ENCODE data around the gene COL15A1.
A peak's percentile ranks its signal among the peaks of the same experiment; 100 is the strongest.

COL15A1 gene

GRCh38 chr9:98922721-98923435 lies 20.8 kb upstream of the COL15A1 start:
- H3K4me1 ChIP-seq (ENCODE audit: low read length) = peaks cover 8% of the 10 kb centered on the region
- no peaks in the 10 kb centered on the region for H4K20me1 ChIP-seq (ENCODE audit: insufficient read depth, low read length)
- TF ChIP-seq CTCF (IDR thresholded peaks at IDR 0.05; ENCODE audit: low read depth, low read length) (no peak), EZH2phosphoT487 (IDR thresholded peaks at IDR 0.05; ENCODE audit: low read depth) (no peak)
- H3K4me3 ChIP-seq (ENCODE audit: low read length) = peak overlapping the region; percentile 39; the same call in 1 of the 2 replicates
- H3K27me3 ChIP-seq (ENCODE audit: low read depth, low read length) = peaks cover 19% of the 10 kb centered on the region; the same call in 1 of the 2 replicates
- H3K79me2 ChIP-seq (ENCODE audit: low read length) = no peaks in the 10 kb centered on the region
- peak overlapping the region; percentile 65 for H3K4me2 ChIP-seq (ENCODE audit: low read length)
- H2AFZ ChIP-seq (ENCODE audit: low read depth, low read length) = no peak overlapping the region
- no peak overlapping the region for H3K9ac ChIP-seq (ENCODE audit: low read length)
- H3K9me3 ChIP-seq (ENCODE audit: insufficient read depth, low read length) = no peaks in the 10 kb centered on the region
- no peak overlapping the region for H3K27ac ChIP-seq (ENCODE audit: low read length)
- H3K36me3 ChIP-seq (replicated peaks; ENCODE audit: low read depth, low read length) = no peaks in the 10 kb centered on the region

DNA sequence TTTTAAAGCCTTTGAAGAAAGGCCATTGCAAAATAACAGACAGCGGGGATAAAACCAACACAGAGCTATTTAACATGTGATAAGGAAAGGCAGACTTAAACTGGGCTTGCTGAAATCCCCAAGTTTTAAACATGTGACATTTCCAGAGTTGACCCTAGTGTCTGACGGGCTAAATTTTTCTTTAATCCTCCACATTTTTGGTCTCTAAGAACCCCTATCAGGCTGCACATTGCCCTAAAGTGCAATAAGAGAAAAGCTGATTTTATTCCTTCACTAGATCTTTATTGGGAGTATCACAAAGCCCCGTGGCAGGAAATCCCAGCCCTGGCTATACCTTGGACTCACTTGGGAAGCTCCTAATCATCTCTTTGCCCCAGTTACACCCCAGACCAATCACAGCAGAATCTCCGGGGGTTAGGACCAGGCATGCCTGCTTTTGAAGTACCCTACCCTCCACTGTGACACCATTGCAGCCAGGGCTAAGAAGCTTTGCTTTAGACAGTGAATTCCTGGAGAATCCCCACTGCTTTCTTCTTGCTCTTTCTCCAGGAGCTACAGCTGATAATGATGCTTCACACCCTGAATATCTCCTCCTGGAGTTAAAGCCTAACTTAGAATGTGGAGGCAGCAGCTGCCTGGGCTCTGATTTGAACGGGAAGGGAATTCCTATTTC lies 20.1 kb upstream of the COL15A1 start:
- no peak overlapping the region for H3K27ac ChIP-seq (ENCODE audit: low read length)
- TF ChIP-seq CTCF (IDR thresholded peaks at IDR 0.05; ENCODE audit: low read depth, low read length) (no peak), EZH2phosphoT487 (IDR thresholded peaks at IDR 0.05; ENCODE audit: low read depth) (no peak)

GRCh38 chr9:98924946-98925820 lies 18.5 kb upstream of the COL15A1 start:
- no peak for TF ChIP-seq EZH2phosphoT487 (IDR thresholded peaks at IDR 0.05; ENCODE audit: low read depth)
- no peak for TF ChIP-seq CTCF (IDR thresholded peaks at IDR 0.05; ENCODE audit: low read depth, low read length)
- H3K27me3 ChIP-seq (ENCODE audit: low read depth, low read length) = peaks cover 28% of the 10 kb centered on the region
- H3K36me3 ChIP-seq (replicated peaks; ENCODE audit: low read depth, low read length) = no peaks in the 10 kb centered on the region
- no peaks in the 10 kb centered on the region for H3K9me3 ChIP-seq (ENCODE audit: insufficient read depth, low read length)
- no peak overlapping the region for H3K4me2 ChIP-seq (ENCODE audit: low read length)
- no peaks in the 10 kb centered on the region for H4K20me1 ChIP-seq (ENCODE audit: insufficient read depth, low read length)
- H2AFZ ChIP-seq (ENCODE audit: low read depth, low read length) = no peak overlapping the region
- no peak overlapping the region for H3K4me3 ChIP-seq (ENCODE audit: low read length)
- H3K79me2 ChIP-seq (ENCODE audit: low read length) = no peaks in the 10 kb centered on the region
- H3K27ac ChIP-seq (ENCODE audit: low read length) = no peak overlapping the region
- no peak overlapping the region for H3K9ac ChIP-seq (ENCODE audit: low read length)
- H3K4me1 ChIP-seq (ENCODE audit: low read length) = peaks cover 8% of the 10 kb centered on the region

More for the DNA sequence above, 20.1 kb upstream of the COL15A1 start:
- Histone ChIP-seq H3K27me3 (ENCODE audit: low read depth, low read length) (peaks cover 19% of the 10 kb centered on the region; the same call in 1 of the 2 replicates), H3K4me2 (ENCODE audit: low read length) (no peak overlapping the region; the same call in 1 of the 2 replicates), H3K9ac (ENCODE audit: low read length) (no peak overlapping the region), H3K9me3 (ENCODE audit: insufficient read depth, low read length) (no peaks in the 10 kb centered on the region), H3K36me3 (replicated peaks; ENCODE audit: low read depth, low read length) (no peaks in the 10 kb centered on the region), H3K79me2 (ENCODE audit: low read length) (no peaks in the 10 kb centered on the region), H3K4me1 (ENCODE audit: low read length) (peaks cover 8% of the 10 kb centered on the region), H3K4me3 (ENCODE audit: low read length) (no peak overlapping the region), H4K20me1 (ENCODE audit: insufficient read depth, low read length) (no peaks in the 10 kb centered on the region), H2AFZ (ENCODE audit: low read depth, low read length) (no peak overlapping the region)
